ENCODE results near the gene CD300C.
"Not testable (repeated sequence)": the region's sequence is repeated elsewhere in the genome, so short reads cannot be mapped to it uniquely, and the experiment has no call there.

CD300C gene

GRCh38 chr17:74515941-74516340 is 30.0 kb downstream of the CD300C start:
- no peak for DNase-seq (ENCODE audit: low spot score)
- no peak for TF ChIP-seq CTCF (IDR thresholded peaks at IDR 0.05; ENCODE audit: extremely low read depth, insufficient read depth, missing control alignments)
- in situ Hi-C loops (cut with MboI; ENCODE audit: low pct_unique_long_range_greater_than_20kb, low sequenced_read_pairs, unreplicated experiment) = no loop called here

- peak; percentile 5 for DNase-seq (ENCODE audit: low spot score)
- in situ Hi-C loops (cut with MboI; ENCODE audit: low pct_unique_long_range_greater_than_20kb, low sequenced_read_pairs, unreplicated experiment) = no loop called here
- TF ChIP-seq CTCF (IDR thresholded peaks at IDR 0.05; ENCODE audit: extremely low read depth, insufficient read depth, missing control alignments) = no peak
Observed at GRCh38 chr17:74514632-74515334, 31.1 kb downstream of the CD300C start.

GRCh38 chr17:74513987-74514631 is 31.8 kb downstream of the CD300C start:
- in situ Hi-C loops (cut with MboI; ENCODE audit: low pct_unique_long_range_greater_than_20kb, low sequenced_read_pairs, unreplicated experiment) = no loop called here
- DNase-seq (ENCODE audit: low spot score) = no peak
- TF ChIP-seq CTCF (IDR thresholded peaks at IDR 0.05; ENCODE audit: extremely low read depth, insufficient read depth, missing control alignments) = no peak

- TF ChIP-seq CTCF (IDR thresholded peaks at IDR 0.05; ENCODE audit: extremely low read depth, insufficient read depth, missing control alignments) = no peak
- DNase-seq (ENCODE audit: low spot score) = peak; percentile 9
- in situ Hi-C loops (cut with MboI; ENCODE audit: low pct_unique_long_range_greater_than_20kb, low sequenced_read_pairs, unreplicated experiment) = no loop called here
Observed at GRCh38 chr17:74512624-74513091, 33.3 kb downstream of the CD300C start.

GRCh38 chr17:74512036-74512435 is 33.9 kb downstream of the CD300C start:
- no peak for TF ChIP-seq CTCF (IDR thresholded peaks at IDR 0.05; ENCODE audit: extremely low read depth, insufficient read depth, missing control alignments)
- DNase-seq (ENCODE audit: low spot score) = no peak
- in situ Hi-C loops (cut with MboI; ENCODE audit: low pct_unique_long_range_greater_than_20kb, low sequenced_read_pairs, unreplicated experiment) = no loop called here

GRCh38 chr17:74508156-74508555 is 37.8 kb downstream of the CD300C start:
- no peak for DNase-seq (ENCODE audit: low spot score)
- TF ChIP-seq CTCF (IDR thresholded peaks at IDR 0.05; ENCODE audit: extremely low read depth, insufficient read depth, missing control alignments) = no peak
- in situ Hi-C loops (cut with MboI; ENCODE audit: low pct_unique_long_range_greater_than_20kb, low sequenced_read_pairs, unreplicated experiment) = no loop called here

GRCh38 chr17:74503949-74504348 is 42.0 kb downstream of the CD300C start:
- DNase-seq (ENCODE audit: low spot score); in situ Hi-C loops (cut with MboI; ENCODE audit: low pct_unique_long_range_greater_than_20kb, low sequenced_read_pairs, unreplicated experiment): not testable (repeated sequence)

Measured in GM13977 (cell line).